Activated T-helper 2 cell treated with anti-CD3 and anti-CD28 coated beads, Interferon-gamma antibody, Interleukin-2, Interleukin-4, amounts not matched to agents 10 μg/mL and 5 μg/mL and 100 μg/mL, durations not matched to agents 14 hours and 24 hours and 36 hours (primary cell): Measurements from ENCODE around the gene PRRT1. TPM values are rescaled to one million over a fixed set of nuclear protein-coding genes. Genes with fewer than 3 reads are reported as not detected.
"Not testable (repeated sequence)": the region's sequence is repeated elsewhere in the genome, so short reads cannot be mapped to it uniquely, and the experiment has no call there.

Experiments used
- DNase-seq: peaks from one replicate; pipeline ENCODE4 v3.0.0; 2021; ENCODE audit warnings: low spot score
- H3K27ac Mint-ChIP-seq: one replicate; pipeline ENCODE4 v1.8.0; 2021; ENCODE audit warnings: mixed read lengths
- H3K27me3 Mint-ChIP-seq: one replicate; pipeline ENCODE4 v1.8.0; 2021; ENCODE audit warnings: low read depth, mixed read lengths
- H3K36me3 Mint-ChIP-seq: one replicate; pipeline ENCODE4 v1.8.0; 2021; ENCODE audit warnings: low read depth, mixed read lengths
- H3K4me1 Mint-ChIP-seq: one replicate; pipeline ENCODE4 v1.8.0; 2021; ENCODE audit warnings: low read depth, mixed read lengths
- H3K4me3 Mint-ChIP-seq: one replicate; pipeline ENCODE4 v1.8.0; 2021; ENCODE audit warnings: low read depth, mild to moderate bottlenecking, moderate library complexity, mixed read lengths
- H3K9me3 Mint-ChIP-seq: one replicate; pipeline ENCODE4 v1.8.0; 2021; ENCODE audit warnings: mixed read lengths
- intact Hi-C: fragments of 100-400 bp; cut with micrococcal nuclease; formaldehyde crosslinking; loops from one replicate; pipeline ENCODE4 v1.15.1; 2023
- total RNA-seq: library from RNA; stranded (reverse); gene quantifications from 2 replicates; pipeline ENCODE4 v1.2.3, GENCODE V29; 2022

PRRT1 gene
- total RNA-seq, 1 donor from 2014 or later = 0.27 TPM

GRCh38 chr6:32192608-32193039, 40.9 kb upstream of the PRRT1 start, which contains the start of gene GPSM3:
Gene GPSM3, minus strand, starts transcription at chr6:32192643. Its CDS starts 130 bp downstream, at chr6:32192513.
- intact Hi-C loops = loop anchor here (5.0 to 10.0 kb wide), 2 partner anchors 642 to 1010 kb away; partner anchors contain the start of genes HSD17B8, RXRB, SLC39A7 and TAP2
- Mint-ChIP-seq H3K9me3 (no peaks in the 10 kb centered on the region), H3K36me3 (peaks cover 36% of the 10 kb centered on the region), H3K27me3 (no peaks in the 10 kb centered on the region), H3K4me3 (peak within 1 kb of the TSS; percentile 97), H3K4me1 (peaks cover 46% of the 10 kb centered on the region), H3K27ac (peak within 1 kb of the TSS; percentile 95)
- DNase-seq = peak; percentile 53

- intact Hi-C loops = loop anchor here (5.0 to 10.0 kb wide), 2 partner anchors 643 to 1010 kb away; partner anchors contain the start of genes HSD17B8, RXRB, SLC39A7 and TAP2
- Mint-ChIP-seq H3K27me3 (no peaks in the 10 kb centered on the region), H3K9me3 (no peaks in the 10 kb centered on the region), H3K4me1 (peaks cover 49% of the 10 kb centered on the region), H3K27ac (peak overlapping the region; percentile 95), H3K4me3 (peak overlapping the region; percentile 97), H3K36me3 (peaks cover 43% of the 10 kb centered on the region)
- no peak for DNase-seq
Measured at GRCh38 chr6:32191696-32192607, 40.2 kb upstream of the PRRT1 start.

- intact Hi-C loops = loop anchor here (5.0 to 10.0 kb wide), 2 partner anchors 644 to 1011 kb away; partner anchors contain the start of genes HSD17B8, RXRB, SLC39A7 and TAP2
- Mint-ChIP-seq H3K4me3 (peak overlapping the region; percentile 97), H3K27me3 (no peaks in the 10 kb centered on the region), H3K27ac (peak overlapping the region; percentile 95), H3K36me3 (peaks cover 52% of the 10 kb centered on the region), H3K4me1 (peaks cover 53% of the 10 kb centered on the region), H3K9me3 (no peaks in the 10 kb centered on the region)
- no peak for DNase-seq
Measured at GRCh38 chr6:32190911-32191677, 39.4 kb upstream of the PRRT1 start.

GRCh38 chr6:32190054-32190851, 38.5 kb upstream of the PRRT1 start, which contains the start of gene PBX2:
Gene PBX2, minus strand, starts transcription at chr6:32190202. Its CDS starts 287 bp downstream, at chr6:32189915.
- H3K4me3 Mint-ChIP-seq = peak within 1 kb of the TSS; percentile 97
- intact Hi-C loops = loop anchor here (5.0 to 10.0 kb wide), 2 partner anchors 645 to 1012 kb away; partner anchors contain the start of genes HSD17B8, RXRB, SLC39A7 and TAP2
- H3K36me3 Mint-ChIP-seq = peaks cover 59% of the 10 kb centered on the region
- peaks cover 55% of the 10 kb centered on the region for H3K4me1 Mint-ChIP-seq
- peak within 1 kb of the TSS; percentile 95 for H3K27ac Mint-ChIP-seq
- peak; percentile 79 for DNase-seq
- H3K27me3 Mint-ChIP-seq = no peaks in the 10 kb centered on the region
- H3K9me3 Mint-ChIP-seq = no peaks in the 10 kb centered on the region

GRCh38 chr6:32189742-32190053, 38.0 kb upstream of the PRRT1 start:
- intact Hi-C loops = loop anchor here (5.0 to 10.0 kb wide), 2 partner anchors 645 to 1013 kb away; partner anchors contain the start of genes HSD17B8, RXRB, SLC39A7 and TAP2
- Mint-ChIP-seq H3K4me1 (peaks cover 49% of the 10 kb centered on the region), H3K36me3 (peaks cover 59% of the 10 kb centered on the region)

GRCh38 chr6:32189069-32189741, 37.5 kb upstream of the PRRT1 start:
- Mint-ChIP-seq H3K9me3 (no peaks in the 10 kb centered on the region), H3K4me3 (peak overlapping the region; percentile 84), H3K36me3 (peaks cover 60% of the 10 kb centered on the region), H3K27ac (peak overlapping the region; percentile 78), H3K4me1 (peaks cover 46% of the 10 kb centered on the region), H3K27me3 (no peaks in the 10 kb centered on the region)
- no peak for DNase-seq
- intact Hi-C loops = no loop called here

More at GRCh38 chr6:32189742-32190053, 38.0 kb upstream of the PRRT1 start:
- Mint-ChIP-seq H3K4me3 (peak overlapping the region; percentile 84), H3K27me3 (no peaks in the 10 kb centered on the region), H3K9me3 (no peaks in the 10 kb centered on the region), H3K27ac (peak overlapping the region; percentile 78)
- no peak for DNase-seq

GRCh38 chr6:32188381-32189068, 36.8 kb upstream of the PRRT1 start:
- peaks cover 64% of the 10 kb centered on the region for H3K36me3 Mint-ChIP-seq
- H3K4me3 Mint-ChIP-seq = peak overlapping the region; percentile 84
- H3K27ac Mint-ChIP-seq = peak overlapping the region; percentile 78
- no peak for DNase-seq
- H3K27me3 Mint-ChIP-seq = no peaks in the 10 kb centered on the region
- no peaks in the 10 kb centered on the region for H3K9me3 Mint-ChIP-seq
- intact Hi-C loops = no loop called here
- H3K4me1 Mint-ChIP-seq = peaks cover 39% of the 10 kb centered on the region

- intact Hi-C loops, H3K27me3 Mint-ChIP-seq, DNase-seq, H3K9me3 Mint-ChIP-seq: not testable (repeated sequence)
- Mint-ChIP-seq H3K27ac (peak overlapping the region; percentile 57), H3K36me3 (peaks cover 66% of the 10 kb centered on the region), H3K4me1 (peaks cover 38% of the 10 kb centered on the region), H3K4me3 (peak overlapping the region; percentile 19)
Measured at GRCh38 chr6:32187725-32188380, 36.1 kb upstream of the PRRT1 start.

- Mint-ChIP-seq H3K36me3 (peaks cover 72% of the 10 kb centered on the region), H3K4me1 (peaks cover 37% of the 10 kb centered on the region), H3K27ac (peak overlapping the region; percentile 80), H3K27me3 (no peaks in the 10 kb centered on the region), H3K9me3 (no peaks in the 10 kb centered on the region), H3K4me3 (peak overlapping the region; percentile 14)
- intact Hi-C loops = no loop called here
- no peak for DNase-seq
Measured at GRCh38 chr6:32187009-32187709, 35.4 kb upstream of the PRRT1 start.

- DNase-seq, intact Hi-C loops, H3K27me3 Mint-ChIP-seq, H3K9me3 Mint-ChIP-seq, H3K4me3 Mint-ChIP-seq: not testable (repeated sequence)
- peaks cover 33% of the 10 kb centered on the region for H3K4me1 Mint-ChIP-seq
- peak overlapping the region; percentile 80 for H3K27ac Mint-ChIP-seq
- H3K36me3 Mint-ChIP-seq = peaks cover 67% of the 10 kb centered on the region
Measured at GRCh38 chr6:32186151-32186840, 34.6 kb upstream of the PRRT1 start.
